H1 (cell line): ENCODE measurements around the gene BIN1. TPM values are rescaled to one million over a fixed set of nuclear protein-coding genes. Genes with fewer than 3 reads are reported as not detected.

Source experiments
- CHD1 ChIP-seq: IDR thresholded peaks from 2 replicates; pipeline ENCODE4 v1.6.1; 2012; ENCODE audit warnings: low read depth, low read length, improper control_type of control experiment
- EGR1 ChIP-seq: IDR thresholded peaks from 2 replicates; pipeline ENCODE4 v1.6.1; 2011; ENCODE audit warnings: low read depth, low read length, borderline replicate concordance
- RFX5 ChIP-seq: IDR thresholded peaks from 2 replicates; pipeline ENCODE4 v1.6.1; 2011; ENCODE audit warnings: low read depth, low read length, improper control_type of control experiment, borderline replicate concordance
- SP4 ChIP-seq: IDR thresholded peaks from 2 replicates; pipeline ENCODE4 v1.6.1; 2012; ENCODE audit warnings: low read length, inconsistent platforms
- polyA plus RNA-seq, 7 experiments: library from polyadenylated mRNA; depleted of rRNA in 3 of 7; stranded (reverse) in 5 of 7; unstranded in 2 of 7; fragments of >200 nt in 5 of 7; fragments of 200-250 nt in 2 of 7; gene quantifications; 1 replicate in 5 of 7; 2 replicates in 1 of 7; 4 replicates in 1 of 7; pipeline versions ENCODE4 v1.2.1 to v1.2.3, GENCODE V29; 2011 to 2013; ENCODE audit warnings: missing spikeins in 2 of 7, mixed read lengths in 2 of 7
- total RNA-seq: library from RNA; stranded (reverse); fragmentation: NEBNext Ultra II Directional; extraction: Animal tissue kit (Norgen Biotek cat#: 25700); gene quantifications from 2 replicates; pipeline ENCODE4 v1.2.1, GENCODE V29; 2021
- TF ChIP-seq, protein P1 (sequence below): IDR thresholded peaks from 2 replicates; pipeline ENCODE4 v1.6.1; 2012; ENCODE audit warnings: low read length, inconsistent platforms

BIN1 gene
- total and polyA plus RNA-seq, 2 of the 8 experiments (the other 6 are each of a cell fraction or from before 2014, with no cell fraction given): 23.6 to 35.6 TPM

DNA sequence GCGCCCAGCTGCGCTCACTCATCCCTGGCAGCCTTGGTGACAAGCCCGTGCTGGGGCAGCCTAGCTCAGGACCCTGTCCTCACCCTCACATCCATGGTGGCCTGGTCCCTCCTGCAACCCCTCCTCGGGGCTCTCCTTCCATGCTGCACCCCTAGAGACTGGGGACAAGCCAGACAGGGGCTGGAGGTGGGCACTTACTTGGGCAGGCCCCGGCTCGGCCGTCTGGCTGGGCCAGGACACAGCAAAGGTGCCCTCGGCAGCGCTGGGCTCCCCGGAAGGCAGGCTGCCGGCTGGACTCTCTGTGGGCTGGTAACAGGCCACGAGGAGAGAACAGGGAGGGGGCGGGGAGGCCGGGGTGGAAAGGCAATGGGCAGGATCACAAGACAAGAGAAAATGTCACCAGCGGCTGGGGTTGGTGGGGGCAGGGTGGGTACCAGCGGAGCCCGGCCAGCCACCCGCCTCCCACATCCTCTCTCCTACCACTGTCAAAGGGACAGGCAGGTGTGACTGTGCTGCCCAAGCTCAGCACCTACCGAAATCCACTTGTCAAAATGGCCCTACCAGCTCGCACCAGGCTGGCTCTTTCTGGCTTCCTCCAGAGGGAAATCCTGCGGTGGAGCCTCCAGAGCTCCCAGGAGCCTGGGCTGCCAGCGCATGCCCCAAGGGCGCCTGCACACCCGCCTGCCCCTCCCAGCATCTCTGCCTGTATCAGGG, 54.7 kb downstream of the BIN1 start (continued):
- no peak for TF ChIP-seq SP4
- no peak for TF ChIP-seq EGR1
- TF ChIP-seq, protein P1, sequence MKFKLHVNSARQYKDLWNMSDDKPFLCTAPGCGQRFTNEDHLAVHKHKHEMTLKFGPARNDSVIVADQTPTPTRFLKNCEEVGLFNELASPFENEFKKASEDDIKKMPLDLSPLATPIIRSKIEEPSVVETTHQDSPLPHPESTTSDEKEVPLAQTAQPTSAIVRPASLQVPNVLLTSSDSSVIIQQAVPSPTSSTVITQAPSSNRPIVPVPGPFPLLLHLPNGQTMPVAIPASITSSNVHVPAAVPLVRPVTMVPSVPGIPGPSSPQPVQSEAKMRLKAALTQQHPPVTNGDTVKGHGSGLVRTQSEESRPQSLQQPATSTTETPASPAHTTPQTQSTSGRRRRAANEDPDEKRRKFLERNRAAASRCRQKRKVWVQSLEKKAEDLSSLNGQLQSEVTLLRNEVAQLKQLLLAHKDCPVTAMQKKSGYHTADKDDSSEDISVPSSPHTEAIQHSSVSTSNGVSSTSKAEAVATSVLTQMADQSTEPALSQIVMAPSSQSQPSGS: no peak
- TF ChIP-seq CHD1: no peak
- TF ChIP-seq RFX5: no peak
- TF ChIP-seq, all 59 proteins: peak for 0
